Activated T-helper 1 cell treated with anti-CD3 and anti-CD28 coated beads, Interleukin-2, amount 50 U/mL, for 16 hours (primary cell): ENCODE data around the gene SCYL2.

ENCODE experiments used
- DNase-seq, 2 donors: peaks; one replicate each; pipeline ENCODE4 v3.0.0-alpha.2; 2020; ENCODE audit warnings: low read depth in 1 of 2, low spot score in 1 of 2

Gene SCYL2

GRCh38 chr12:100372853-100373640, 106.1 kb downstream of the SCYL2 start:
- DNase-seq = no peak

DNA sequence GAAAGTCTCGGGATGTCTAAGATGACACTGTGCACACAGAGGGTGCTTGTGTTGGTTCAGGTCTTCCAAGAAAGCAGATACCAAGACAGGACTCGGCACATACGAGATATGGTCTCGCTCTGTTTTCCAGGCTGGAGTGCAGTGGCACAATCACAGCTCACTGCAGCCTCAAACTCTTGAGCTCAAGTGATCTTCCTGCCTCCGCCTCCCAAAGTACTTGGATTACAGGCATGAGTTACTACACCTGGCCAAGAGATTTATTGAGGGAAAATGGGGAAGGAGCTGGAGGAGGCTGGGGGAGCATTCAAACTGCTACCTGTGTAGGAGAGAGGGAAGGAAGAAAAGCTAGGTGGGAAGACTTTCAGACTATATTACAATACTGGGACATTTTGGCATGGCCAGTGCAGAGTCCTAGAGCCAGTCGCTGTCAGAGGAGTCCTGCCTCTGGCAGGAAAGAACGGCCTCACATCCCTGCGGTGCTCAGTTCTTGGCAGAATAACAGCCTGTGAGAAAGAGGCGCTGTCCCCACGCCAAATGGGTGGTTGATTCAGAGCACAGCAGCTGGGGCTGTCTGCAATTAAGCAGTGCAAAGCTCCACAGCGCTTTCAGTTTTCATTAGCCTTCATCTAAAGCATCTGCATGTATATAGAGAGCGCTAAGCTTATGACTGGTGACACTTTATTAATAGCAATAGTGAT, 108.2 kb downstream of the SCYL2 start:
- no peak for DNase-seq

- DNase-seq = no peak
These were observed 109.2 kb downstream of the SCYL2 start for GRCh38 chr12:100376161-100376560.

DNA sequence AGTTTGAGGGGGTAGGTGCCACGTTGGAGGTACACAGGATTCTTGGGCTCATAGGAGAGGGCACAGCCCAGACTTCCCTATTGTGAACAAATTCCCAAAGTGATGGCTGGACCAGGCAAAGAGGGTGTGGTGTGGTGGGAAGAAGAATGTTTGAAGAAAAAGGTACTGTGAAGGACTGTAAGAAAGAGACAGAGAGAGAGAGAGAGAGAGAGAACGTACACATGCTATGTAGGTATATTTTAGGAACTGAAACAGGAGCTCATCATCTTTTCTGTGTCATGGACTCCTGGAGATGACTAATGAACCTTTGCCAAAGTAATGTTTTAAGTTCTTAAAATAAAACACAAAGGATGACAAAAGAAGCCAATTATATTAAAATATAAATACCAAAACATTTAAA, 114.4 kb downstream of the SCYL2 start:
- DNase-seq = no peak

DNA sequence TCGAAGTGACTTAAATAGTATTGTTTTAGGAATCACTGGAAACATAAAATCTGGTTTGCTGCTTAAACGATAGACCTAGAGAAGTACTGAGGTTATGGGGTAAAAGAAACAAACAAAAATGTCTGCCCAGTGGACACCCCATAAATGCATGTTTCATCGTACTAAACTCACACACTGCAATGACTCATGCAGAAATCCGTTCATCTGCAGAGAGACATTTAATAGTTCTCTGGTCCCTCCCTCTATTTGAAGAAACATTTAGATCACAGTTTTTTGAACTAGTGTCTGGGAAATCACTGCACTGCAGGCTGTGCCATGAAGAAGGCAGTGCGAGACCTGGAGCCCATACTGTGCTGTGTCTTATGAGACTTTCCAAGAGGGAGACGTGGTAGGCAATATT, 115.4 kb downstream of the SCYL2 start:
- no peak for DNase-seq

DNA sequence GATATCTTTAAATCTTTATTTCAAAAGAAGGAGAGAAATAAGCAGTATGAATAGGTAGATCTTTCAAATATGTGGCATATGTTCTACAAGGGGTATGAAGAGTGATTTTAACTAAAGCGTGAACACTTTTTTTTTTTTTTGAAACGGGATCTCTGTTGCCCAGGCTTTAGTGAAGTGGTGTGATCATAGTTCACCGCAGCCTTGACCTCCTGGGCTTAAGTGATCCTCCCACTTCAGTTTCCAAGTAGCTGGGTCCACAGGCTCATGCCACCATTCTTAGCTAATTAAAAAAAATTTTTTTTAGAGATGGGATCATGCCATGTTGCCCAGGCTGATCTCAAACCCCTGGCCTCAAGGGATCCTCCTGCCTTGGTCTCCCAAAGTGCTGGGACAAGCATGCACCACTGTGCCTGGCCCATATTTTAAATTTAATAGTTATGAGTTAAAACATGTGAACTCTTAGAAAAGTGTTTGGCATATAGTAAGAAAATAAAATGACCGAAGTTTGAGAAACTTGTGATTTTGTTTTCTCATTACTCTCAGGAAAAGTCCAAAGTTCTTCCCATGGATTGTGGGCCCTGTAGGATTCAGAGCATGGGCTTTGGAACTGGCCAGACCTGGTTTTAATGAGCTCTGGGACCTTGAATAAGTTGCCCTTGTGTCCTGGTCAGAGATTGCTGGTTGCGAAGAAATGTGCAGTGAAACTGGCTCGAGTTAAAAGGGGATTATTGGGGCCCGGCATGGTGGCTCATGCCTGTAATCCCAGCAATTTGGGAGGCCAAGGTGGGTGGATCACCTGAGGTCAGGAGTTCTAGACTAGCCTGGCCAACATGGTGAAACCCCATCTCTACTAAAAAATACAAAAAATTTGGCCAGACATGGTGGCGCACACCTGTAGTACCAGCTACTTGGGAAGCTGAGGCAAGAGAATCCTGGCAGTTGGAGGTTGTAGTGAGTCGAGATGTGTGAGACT, 116.9 kb downstream of the SCYL2 start:
- no peak for DNase-seq

DNA sequence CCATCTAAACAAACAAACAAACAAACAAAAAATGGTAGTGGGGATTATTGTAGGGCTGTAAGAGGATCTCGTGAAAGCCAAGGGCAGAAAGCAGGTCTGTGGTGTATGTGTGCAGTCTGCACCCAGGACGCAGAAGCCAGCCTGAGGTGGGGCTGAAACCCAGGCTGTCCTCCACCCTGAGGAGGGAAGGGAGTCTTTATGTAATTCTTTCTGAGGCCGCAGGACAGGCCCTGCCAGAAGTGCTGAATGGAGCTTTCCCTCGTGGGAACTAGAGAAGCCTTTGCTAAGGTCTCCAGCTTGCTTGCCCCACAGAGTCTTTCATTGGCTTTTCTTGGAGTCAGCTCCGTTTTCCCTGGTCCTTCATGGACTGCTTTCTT, 117.6 kb downstream of the SCYL2 start:
- DNase-seq = no peak

DNA sequence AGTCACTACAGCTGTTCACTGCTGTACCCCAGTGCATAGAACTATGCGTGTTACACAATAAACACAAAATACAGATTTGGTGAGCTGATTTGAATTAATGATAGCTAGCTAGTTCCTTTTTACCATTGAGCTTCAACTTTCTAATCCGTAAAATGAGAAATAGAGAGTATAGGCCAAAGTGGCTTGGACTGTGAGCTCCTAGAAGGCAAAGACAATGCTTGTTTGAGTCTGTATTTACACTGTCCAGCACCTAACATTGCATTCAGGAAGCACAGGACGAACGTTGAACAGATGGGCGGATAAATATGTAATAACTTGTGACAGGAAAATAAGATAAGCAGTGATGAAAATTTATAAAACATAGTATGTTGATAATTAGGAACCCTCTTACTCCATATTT, 121.4 kb downstream of the SCYL2 start:
- DNase-seq = no peak
